Body of pancreas (tissue), 4 donors: Measurements from ENCODE around the gene MUC21.

Experiments
- POLR2A ChIP-seq, 3 donors: fragments of 450-650 bp; IDR thresholded peaks; one replicate each; pipeline ENCODE4 v1.6.1; 2016; ENCODE audit warnings: antibody characterized with exemption in 3 of 3, mild to moderate bottlenecking in 2 of 3
- TF ChIP-seq, protein P1 (sequence below), 7 experiments: fragments of 450-650 bp in 4 of 7; fragments of 200-600 bp in 3 of 7; sonication (generic) in 3 of 7; IDR thresholded peaks; one replicate each; pipeline ENCODE4 v1.5.1; 2016 to 2019; ENCODE audit warnings: antibody characterized with exemption in 7 of 7

DNA sequence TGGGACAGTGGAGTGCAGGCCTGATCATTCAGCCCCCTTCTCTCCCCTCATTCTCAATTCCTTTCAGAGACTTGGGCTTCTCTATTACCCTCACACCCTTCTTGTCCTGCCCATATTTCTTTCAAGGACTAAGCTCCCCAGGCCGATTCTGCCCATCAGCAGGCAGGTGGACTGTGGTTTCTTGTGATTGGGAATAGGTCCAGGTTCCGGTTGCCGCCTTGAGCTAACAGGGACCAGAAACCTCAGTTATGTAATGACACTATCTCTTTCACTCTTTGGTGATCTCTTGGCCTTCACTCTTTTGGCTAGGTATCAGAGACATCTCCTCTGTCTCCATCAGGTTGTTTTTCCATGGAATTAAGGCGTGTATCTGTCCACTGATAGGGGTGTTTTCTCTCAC lies 36.3 kb upstream of the MUC21 start:
- TF ChIP-seq, protein P1, sequence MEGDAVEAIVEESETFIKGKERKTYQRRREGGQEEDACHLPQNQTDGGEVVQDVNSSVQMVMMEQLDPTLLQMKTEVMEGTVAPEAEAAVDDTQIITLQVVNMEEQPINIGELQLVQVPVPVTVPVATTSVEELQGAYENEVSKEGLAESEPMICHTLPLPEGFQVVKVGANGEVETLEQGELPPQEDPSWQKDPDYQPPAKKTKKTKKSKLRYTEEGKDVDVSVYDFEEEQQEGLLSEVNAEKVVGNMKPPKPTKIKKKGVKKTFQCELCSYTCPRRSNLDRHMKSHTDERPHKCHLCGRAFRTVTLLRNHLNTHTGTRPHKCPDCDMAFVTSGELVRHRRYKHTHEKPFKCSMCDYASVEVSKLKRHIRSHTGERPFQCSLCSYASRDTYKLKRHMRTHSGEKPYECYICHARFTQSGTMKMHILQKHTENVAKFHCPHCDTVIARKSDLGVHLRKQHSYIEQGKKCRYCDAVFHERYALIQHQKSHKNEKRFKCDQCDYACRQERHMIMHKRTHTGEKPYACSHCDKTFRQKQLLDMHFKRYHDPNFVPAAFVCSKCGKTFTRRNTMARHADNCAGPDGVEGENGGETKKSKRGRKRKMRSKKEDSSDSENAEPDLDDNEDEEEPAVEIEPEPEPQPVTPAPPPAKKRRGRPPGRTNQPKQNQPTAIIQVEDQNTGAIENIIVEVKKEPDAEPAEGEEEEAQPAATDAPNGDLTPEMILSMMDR (IDR thresholded peaks at IDR 0.05), result no peak
- no peak for TF ChIP-seq POLR2A (IDR thresholded peaks at IDR 0.05)
